Stimulated activated CD8-positive, alpha-beta memory T cell treated with anti-CD3 and anti-CD28 coated beads, Interleukin-7, amount 100 ng/mL, for 48 hours (primary cell): ENCODE results near the gene DSG4.

Experiments
- DNase-seq, 2 donors: peaks; one replicate each; pipeline ENCODE4 v3.0.0-alpha.2; 2020; ENCODE audit warnings: low read depth in 1 of 2; ENCODE audit errors: extremely low read depth in 1 of 2

Gene DSG4

DNA sequence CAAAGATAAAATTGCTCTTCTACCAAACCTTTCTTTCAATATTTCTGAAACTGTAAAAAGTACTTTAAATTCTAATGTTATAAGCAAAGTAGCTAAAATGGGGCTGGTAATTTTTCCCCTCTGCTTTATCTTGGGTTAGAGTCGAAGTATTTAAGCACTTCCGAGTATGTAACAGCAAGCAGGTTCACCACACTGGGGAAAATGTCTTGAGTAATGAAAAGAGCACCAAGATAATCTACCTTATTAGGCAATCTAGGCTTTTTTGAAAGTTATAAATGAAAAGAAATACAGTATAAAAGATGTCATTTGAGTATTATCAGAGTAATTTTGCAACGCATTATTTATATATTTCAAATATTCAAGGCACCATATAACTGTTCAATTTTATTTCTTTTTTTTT lies 70.3 kb downstream of the DSG4 start:
- DNase-seq: no peak

DNA sequence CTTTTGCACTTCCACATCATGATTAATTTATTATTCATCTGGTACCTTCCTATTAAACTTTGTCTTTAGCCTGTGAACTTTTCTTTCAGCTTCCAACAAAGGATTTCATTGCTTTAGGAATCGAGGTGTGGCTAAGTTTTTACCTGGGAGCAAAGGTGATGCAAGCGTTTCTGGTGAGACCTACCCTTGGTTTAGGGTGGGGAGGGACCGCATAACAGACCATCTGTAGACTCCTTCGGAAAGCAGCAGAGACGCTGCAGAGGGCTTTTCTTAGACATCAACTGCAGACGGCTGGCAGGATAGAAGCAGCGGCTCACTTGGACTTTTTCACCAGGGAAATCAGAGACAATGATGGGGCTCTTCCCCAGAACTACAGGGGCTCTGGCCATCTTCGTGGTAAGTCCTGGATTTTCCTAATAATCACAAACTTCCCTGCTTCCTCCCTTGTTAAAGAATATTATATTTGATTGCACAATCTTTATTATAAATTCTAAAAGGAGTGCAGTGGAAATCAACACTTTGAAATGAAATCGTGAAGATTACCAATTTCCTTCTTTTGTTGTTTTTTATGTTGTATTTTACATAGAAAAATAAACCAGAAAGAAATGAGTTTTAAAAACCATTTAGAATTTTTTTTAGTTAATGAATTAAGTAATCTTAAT lies 71.1 kb downstream of the DSG4 start, which contains the start of gene DSG3:
Gene DSG3, plus strand, starts transcription at position 212 of the 662 bp plus-strand sequence. Its CDS starts 137 bp downstream, at position 349.
- DNase-seq: no peak

DNA sequence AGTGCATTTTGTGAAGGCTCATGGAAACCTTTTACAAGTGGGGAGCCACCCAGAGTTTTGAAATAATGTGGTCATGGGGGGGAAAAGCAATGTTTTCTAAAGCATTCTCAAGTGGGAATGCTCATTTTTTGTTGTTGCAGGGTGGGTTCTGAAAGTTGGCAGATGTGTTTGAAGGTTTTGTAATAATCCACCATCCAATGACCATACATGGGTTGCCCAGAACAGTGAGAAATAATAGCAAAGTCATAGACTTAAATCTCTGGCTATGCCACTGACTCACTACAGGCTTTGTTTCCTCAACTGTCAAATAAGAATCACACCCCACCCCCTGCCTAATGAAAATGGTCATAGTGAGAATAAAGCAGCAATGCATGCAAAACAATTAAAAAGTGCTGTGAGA lies 73.8 kb downstream of the DSG4 start:
- DNase-seq: no peak

DNA sequence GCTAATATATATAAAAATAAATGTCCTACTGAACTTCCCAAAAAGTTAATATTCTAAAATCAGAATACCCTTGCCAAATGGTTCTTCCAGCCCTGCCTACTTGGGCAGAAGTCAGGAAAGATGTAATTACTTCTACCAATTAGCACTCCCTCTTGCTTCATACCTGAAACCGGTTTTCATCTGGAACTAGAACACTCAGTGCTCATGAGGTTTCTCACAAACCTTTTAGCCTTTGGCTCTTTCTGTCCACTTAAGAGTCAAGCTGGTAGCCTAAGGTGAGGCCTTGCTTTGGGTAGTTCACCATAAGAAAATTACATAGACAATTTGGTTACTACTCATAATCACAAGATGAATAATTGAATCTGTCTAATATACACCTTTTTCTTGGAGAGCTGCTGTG lies 75.0 kb downstream of the DSG4 start:
- no peak for DNase-seq

GRCh38 chr18:31454066-31454708 lies 77.6 kb downstream of the DSG4 start:
- DNase-seq: no peak
